ENCODE data around the gene SHB. TPM values are rescaled to one million over a fixed set of nuclear protein-coding genes. Genes with fewer than 3 reads are reported as not detected.
"Not testable (repeated sequence)": the region's sequence is repeated elsewhere in the genome, so short reads cannot be mapped to it uniquely, and the experiment has no call there.

Gene SHB
- total and polyA plus RNA-seq, 7 donors, result 4.0 to 30.7 (median 8.6) TPM

DNA sequence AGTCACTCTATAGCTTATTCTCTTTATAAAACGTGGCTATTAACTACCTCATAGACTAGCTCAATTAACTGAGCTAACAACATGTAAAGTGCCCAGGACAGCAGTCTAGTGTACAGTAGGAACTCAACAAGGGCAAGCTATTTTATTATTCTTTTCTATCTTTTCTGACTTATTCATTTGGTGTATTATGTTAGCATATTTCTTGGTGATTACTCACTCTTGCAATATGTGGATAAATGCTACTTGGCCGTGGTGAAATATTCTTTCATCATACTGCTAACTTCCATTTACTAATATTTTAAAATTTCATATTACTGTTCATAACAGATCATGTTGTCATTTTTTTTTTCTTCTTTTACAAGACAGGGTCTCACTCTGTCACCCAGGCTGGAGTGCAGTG, 170.0 kb downstream of the SHB start:
- Histone ChIP-seq H3K4me1 (peaks cover 14% of the 10 kb centered on the region), H3K27ac (no peak overlapping the region), H3K4me3 (no peak overlapping the region), H3K36me3 (ENCODE audit: insufficient read depth in 1 of 2, low read depth in 1 of 2) (peaks cover 8 to 57% of the 10 kb centered on the region in 2 donors), H3K27me3 (ENCODE audit: insufficient read depth in 3 of 3, low read length in 2 of 3) (no peaks in the 10 kb centered on the region), H3K9me3 (no peaks in the 10 kb centered on the region)
- 87 to 96% (median 89%) methylated on average over 2 of the region's 2 CpGs for WGBS, 3 donors
- ATAC-seq (no peak), DNase-seq (no peak)
- no peak for TF ChIP-seq CTCF (IDR thresholded peaks at IDR 0.05)
- intact Hi-C loops (cut with DNase I), result loop anchor here in 1 of 2 donors (5.0 kb wide), 1 partner anchor 37 kb away; no protein-coding TSS in a partner anchor

- Histone ChIP-seq H3K9me3 (no peaks in the 10 kb centered on the region), H3K27me3 (ENCODE audit: insufficient read depth in 3 of 3, low read length in 2 of 3) (no peaks in the 10 kb centered on the region), H3K27ac (no peak overlapping the region), H3K4me3 (no peak overlapping the region), H3K4me1 (peaks cover 10% of the 10 kb centered on the region), H3K36me3 (ENCODE audit: insufficient read depth in 1 of 2, low read depth in 1 of 2) (peaks cover 10 to 71% of the 10 kb centered on the region in 2 donors)
- intact Hi-C loops (cut with DNase I), result loop anchor here in 1 of 2 donors (5.0 kb wide), 1 partner anchor 35 kb away; no protein-coding TSS in a partner anchor
- ATAC-seq (no peak), DNase-seq (no peak)
- no peak for TF ChIP-seq CTCF (IDR thresholded peaks at IDR 0.05)
- 50 to 54% (median 53%) methylated on average over 2 of the region's 2 CpGs for WGBS, 3 donors
Measured at GRCh38 chr9:37897665-37898064, 171.4 kb downstream of the SHB start.

DNA sequence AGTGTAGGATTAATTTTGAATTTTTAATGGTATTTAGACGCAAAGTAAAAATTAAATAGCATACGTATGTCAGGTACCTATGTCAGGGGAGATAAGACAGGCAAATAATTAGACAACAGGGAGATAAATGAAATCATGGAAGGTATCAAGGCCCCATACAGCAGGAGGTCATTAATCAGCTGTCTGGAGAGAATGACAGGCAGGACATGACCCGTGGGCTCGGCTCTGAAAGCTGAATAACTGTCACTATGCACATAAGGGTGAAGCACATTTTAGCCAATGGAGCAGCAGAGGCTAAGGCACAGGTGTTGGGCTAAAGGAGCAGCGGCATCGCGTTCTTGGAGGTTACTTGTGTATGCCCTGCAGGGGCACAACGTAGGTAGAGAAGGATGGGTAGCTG, 177.0 kb downstream of the SHB start:
- DNase-seq (no peak), ATAC-seq (no peak)
- intact Hi-C loops (cut with DNase I), result no loop called here
- no peaks in the 10 kb centered on the region for H3K27me3 ChIP-seq (ENCODE audit: insufficient read depth in 3 of 3, low read length in 2 of 3)
- WGBS, 3 donors, result 77 to 83% (median 79%) methylated on average over 8 of the region's 8 CpGs
- H3K36me3 ChIP-seq (ENCODE audit: insufficient read depth in 1 of 2, low read depth in 1 of 2), result peaks cover 10 to 71% of the 10 kb centered on the region in 2 donors
- no peak for TF ChIP-seq CTCF (IDR thresholded peaks at IDR 0.05)
- no peaks in the 10 kb centered on the region for H3K9me3 ChIP-seq
- H3K4me3 ChIP-seq, result no peak overlapping the region
- H3K4me1 ChIP-seq, result no peaks in the 10 kb centered on the region
- H3K27ac ChIP-seq, result no peak overlapping the region

DNA sequence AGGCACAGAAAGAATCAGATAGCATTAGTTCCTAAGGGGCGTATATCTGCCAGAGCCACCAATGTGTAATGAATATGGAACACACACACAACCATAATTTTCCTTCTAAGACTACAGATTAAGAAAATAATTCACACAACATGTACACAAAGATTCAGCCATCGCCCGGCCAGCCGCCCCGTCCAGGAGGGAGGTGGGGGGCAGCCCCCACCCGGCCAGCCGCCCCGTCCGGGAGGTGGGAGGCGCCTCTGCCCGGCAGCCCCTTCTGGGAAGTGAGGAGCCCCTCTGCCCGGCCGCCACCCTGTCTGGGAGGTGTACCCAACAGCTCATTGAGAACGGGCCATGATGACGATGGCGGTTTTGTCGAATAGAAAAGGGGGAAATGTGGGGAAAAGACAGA, 178.0 kb downstream of the SHB start:
- H3K27ac ChIP-seq; H3K4me1 ChIP-seq; DNase-seq; H3K27me3 ChIP-seq (ENCODE audit: insufficient read depth in 3 of 3, low read length in 2 of 3); intact Hi-C loops (cut with DNase I); H3K9me3 ChIP-seq; ATAC-seq; H3K4me3 ChIP-seq: not testable (repeated sequence)
- peaks cover 10 to 69% of the 10 kb centered on the region in 2 donors for H3K36me3 ChIP-seq (ENCODE audit: insufficient read depth in 1 of 2, low read depth in 1 of 2)
- WGBS, 3 donors, result 96 to 97% (median 96%) methylated on average over 13 to 14 of the region's 17 CpGs

DNA sequence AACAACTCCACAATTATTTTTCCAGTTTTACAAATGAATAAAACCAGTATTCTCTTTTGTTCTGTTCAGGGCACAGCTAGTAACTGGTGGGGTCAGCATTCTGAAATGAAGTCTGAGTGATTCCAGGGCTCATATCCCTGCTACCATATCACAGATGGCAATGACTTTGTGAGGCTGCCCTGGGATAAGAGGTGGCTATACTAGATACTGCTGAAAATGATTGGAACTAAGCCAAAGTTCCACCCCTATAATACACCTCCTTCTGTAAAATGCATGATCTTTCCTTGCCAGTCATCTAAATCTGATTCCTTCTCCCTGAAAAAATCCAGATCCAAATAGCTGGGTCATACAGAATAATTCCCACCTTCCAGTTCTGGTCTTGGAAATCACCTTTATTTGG, 179.5 kb downstream of the SHB start:
- intact Hi-C loops (cut with DNase I), result no loop called here
- H3K36me3 ChIP-seq (ENCODE audit: insufficient read depth in 1 of 2, low read depth in 1 of 2), result peaks cover 3 to 57% of the 10 kb centered on the region in 2 donors
- no peaks in the 10 kb centered on the region for H3K4me1 ChIP-seq
- H3K27me3 ChIP-seq (ENCODE audit: insufficient read depth in 3 of 3, low read length in 2 of 3), result no peaks in the 10 kb centered on the region
- H3K27ac ChIP-seq, result no peak overlapping the region
- DNase-seq (no peak), ATAC-seq (no peak)
- H3K4me3 ChIP-seq, result no peak overlapping the region
- no peaks in the 10 kb centered on the region for H3K9me3 ChIP-seq
- TF ChIP-seq CTCF (IDR thresholded peaks at IDR 0.05), result no peak

DNA sequence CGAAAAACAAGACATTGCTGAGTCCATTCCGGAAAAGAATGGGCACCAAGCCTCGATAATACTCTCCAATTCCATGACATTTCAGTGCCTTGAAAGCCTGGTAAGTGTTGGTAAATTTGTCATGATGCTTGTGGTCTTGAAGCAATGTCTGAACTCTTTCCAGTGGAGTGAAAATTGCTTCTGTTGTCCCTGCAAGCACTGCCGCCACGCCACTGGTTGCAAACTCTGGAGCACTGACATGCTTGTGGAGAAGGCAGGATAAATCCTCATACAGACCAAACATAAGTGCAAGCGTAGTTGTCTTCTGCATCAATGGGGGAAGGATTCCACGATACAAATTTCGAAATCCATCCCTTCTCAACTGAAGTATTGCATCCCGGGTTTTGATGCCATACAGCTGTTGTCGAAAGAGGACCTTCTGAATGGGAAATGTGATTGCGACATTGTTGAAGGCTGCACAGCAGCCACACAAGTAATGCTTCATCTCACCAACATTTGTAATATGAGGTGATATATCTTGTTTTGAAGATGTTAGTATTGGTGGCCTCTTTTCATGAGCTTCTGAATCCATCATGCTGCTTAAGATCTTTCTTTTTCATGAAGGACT, 180.9 kb downstream of the SHB start:
- H3K4me3 ChIP-seq; H3K4me1 ChIP-seq; DNase-seq; H3K27me3 ChIP-seq (ENCODE audit: insufficient read depth in 3 of 3, low read length in 2 of 3); ATAC-seq; H3K9me3 ChIP-seq; H3K27ac ChIP-seq; intact Hi-C loops (cut with DNase I): not testable (repeated sequence)
- peaks cover 0 to 43% of the 10 kb centered on the region in 2 donors for H3K36me3 ChIP-seq (ENCODE audit: insufficient read depth in 1 of 2, low read depth in 1 of 2)
- 83 to 89% (median 87%) methylated on average over 11 of the region's 11 CpGs for WGBS, 3 donors

Measured in psoas muscle (tissue), 8 donors.